MV-4-11 (cell line): ENCODE data around the gene STAU1.
"Not testable (repeated sequence)": the region's sequence is repeated elsewhere in the genome, so short reads cannot be mapped to it uniquely, and the experiment has no call there.

ENCODE experiments used
- DNase-seq: peaks from one replicate; lab custom pipeline; 2025; lab: John Stamatoyannopoulos, UW

The STAU1 gene

GRCh38 chr20:49122920-49123319 lies 65.2 kb downstream of the STAU1 start:
- no peak for DNase-seq

- no peak for DNase-seq
These were observed 68.1 kb downstream of the STAU1 start for GRCh38 chr20:49119988-49120387.

- DNase-seq = no peak
These were observed 69.8 kb downstream of the STAU1 start for GRCh38 chr20:49118307-49118706.

GRCh38 chr20:49115564-49115963 lies 72.6 kb downstream of the STAU1 start:
- no peak for DNase-seq

- no peak for DNase-seq
These were observed 75.4 kb downstream of the STAU1 start for GRCh38 chr20:49112596-49113274.

- no peak for DNase-seq
These were observed 77.1 kb downstream of the STAU1 start for GRCh38 chr20:49110767-49111694.

- no peak for DNase-seq
These were observed 81.8 kb downstream of the STAU1 start for GRCh38 chr20:49106328-49106727.

GRCh38 chr20:49104979-49105547 lies 83.1 kb downstream of the STAU1 start:
- DNase-seq = not testable (repeated sequence)

GRCh38 chr20:49104365-49104648 lies 83.8 kb downstream of the STAU1 start:
- DNase-seq = no peak

GRCh38 chr20:49103647-49104364 lies 84.3 kb downstream of the STAU1 start:
- no peak for DNase-seq

- no peak for DNase-seq
These were observed 85.1 kb downstream of the STAU1 start for GRCh38 chr20:49103019-49103418.

GRCh38 chr20:49100972-49101371 lies 87.2 kb downstream of the STAU1 start:
- peak; percentile 65 for DNase-seq

GRCh38 chr20:49100292-49100691 lies 87.8 kb downstream of the STAU1 start:
- DNase-seq = not testable (repeated sequence)

- no peak for DNase-seq
These were observed 89.1 kb downstream of the STAU1 start for GRCh38 chr20:49099011-49099410.

GRCh38 chr20:49098136-49098535 lies 90.0 kb downstream of the STAU1 start:
- no peak for DNase-seq

GRCh38 chr20:49097159-49097558 lies 91.0 kb downstream of the STAU1 start:
- no peak for DNase-seq

- DNase-seq = no peak
These were observed 91.9 kb downstream of the STAU1 start for GRCh38 chr20:49096203-49096730.

- DNase-seq = no peak
These were observed 96.4 kb downstream of the STAU1 start for GRCh38 chr20:49091762-49092161.

GRCh38 chr20:49091104-49091503 lies 97.0 kb downstream of the STAU1 start:
- DNase-seq = no peak

GRCh38 chr20:49082295-49082694 lies 105.8 kb downstream of the STAU1 start:
- DNase-seq = not testable (repeated sequence)

GRCh38 chr20:49078310-49078709 lies 109.8 kb downstream of the STAU1 start:
- DNase-seq = no peak

GRCh38 chr20:49074521-49074920 lies 113.6 kb downstream of the STAU1 start:
- no peak for DNase-seq
